ENCODE data around the gene GP5.

The GP5 gene

DNA sequence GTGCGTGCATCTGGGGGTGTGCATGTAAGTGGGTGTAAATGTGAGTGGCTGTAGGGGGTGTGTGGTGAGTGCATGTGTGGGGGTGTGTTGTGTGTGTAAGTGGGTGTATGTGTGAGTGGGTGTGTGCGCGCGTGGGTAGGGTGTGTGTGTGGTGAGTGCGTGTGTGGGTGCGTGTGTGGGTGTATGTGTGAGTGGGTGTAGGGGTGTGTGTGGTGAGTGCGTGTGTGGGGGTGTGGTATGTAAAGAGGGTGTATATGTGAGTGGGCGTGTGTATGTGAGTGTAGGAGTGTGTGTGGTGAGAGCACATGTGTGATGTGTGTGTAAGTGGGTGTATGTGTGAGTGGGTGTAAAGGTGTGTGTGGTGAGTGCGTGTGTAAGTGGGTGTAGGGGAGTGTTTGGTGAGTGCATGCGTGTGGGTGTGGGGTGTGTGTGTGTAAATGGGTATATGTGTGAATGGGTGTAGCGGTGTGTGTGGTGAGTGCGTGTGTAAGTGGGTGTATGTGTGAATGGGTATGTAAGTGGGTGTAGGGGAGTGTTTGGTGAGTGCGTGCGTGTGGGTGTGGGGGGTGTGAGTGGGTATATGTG, 47.0 kb downstream of the GP5 start:
- no peak for DNase-seq (ENCODE audit: low read depth in 2 of 3, low spot score in 1 of 3)

- DNase-seq (ENCODE audit: low read depth in 2 of 3, low spot score in 1 of 3): no peak
These were observed 47.9 kb downstream of the GP5 start, which contains the start of gene CPN2 for GRCh38 chr3:194351080-194351672. CPN2 (minus strand) TSS chr3:194351328; CDS start chr3:194342702, 8,626 bp downstream.

DNA sequence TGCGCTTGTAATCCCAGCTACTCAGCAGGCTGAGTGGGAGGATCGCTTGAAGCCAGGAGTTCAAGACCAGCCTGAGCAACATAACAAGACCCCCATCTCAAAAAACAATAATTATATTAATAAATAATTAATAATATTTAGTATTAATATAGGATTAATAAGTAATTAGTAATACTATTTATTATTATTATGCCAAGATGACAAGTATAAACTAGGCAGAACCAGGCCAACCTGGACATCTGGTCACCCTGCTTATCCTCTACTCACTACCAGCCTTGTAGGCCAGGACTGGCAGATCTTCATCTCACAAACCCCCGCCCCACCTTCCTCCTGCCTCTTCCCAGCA, 48.4 kb downstream of the GP5 start:
- DNase-seq (ENCODE audit: low read depth in 2 of 3, low spot score in 1 of 3): no peak

GRCh38 chr3:194348354-194348753, 50.7 kb downstream of the GP5 start:
- DNase-seq (ENCODE audit: low read depth in 2 of 3, low spot score in 1 of 3): no peak

DNA sequence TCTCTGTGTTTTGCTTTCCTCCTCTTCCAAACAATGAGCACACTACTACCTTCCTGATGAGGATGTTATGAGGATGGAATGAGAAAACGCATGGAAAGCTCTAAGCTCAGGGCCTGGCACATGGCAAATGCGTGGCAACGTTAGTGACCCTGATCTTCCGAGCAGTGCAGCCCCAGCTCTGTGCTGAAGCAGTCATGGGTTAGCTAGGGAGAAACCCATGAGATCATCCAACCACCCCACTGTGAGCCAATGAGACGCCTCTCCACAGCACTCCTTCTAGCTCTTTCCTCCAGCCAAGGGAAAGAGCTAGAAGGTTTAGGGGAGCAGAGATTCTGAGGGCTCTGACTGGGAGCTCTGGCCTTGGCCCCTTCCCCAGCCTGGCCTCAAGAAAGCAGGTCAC, 52.4 kb downstream of the GP5 start:
- DNase-seq (ENCODE audit: low read depth in 2 of 3, low spot score in 1 of 3): no peak

GRCh38 chr3:194346035-194346434, 53.0 kb downstream of the GP5 start:
- no peak for DNase-seq (ENCODE audit: low read depth in 2 of 3, low spot score in 1 of 3)

Data from stimulated activated CD4-positive, alpha-beta T cell treated with anti-CD3 and anti-CD28 coated beads, Interleukin-12 subunit alpha, Interleukin-12 subunit beta, amount 100 ng/mL, for 48 hours (primary cell).